Nephron (organoid): ENCODE results near the gene CZIB.

Experiments
- H3K27ac Mint-ChIP-seq, 3 experiments: 2 replicates each; pipeline ENCODE4 v1.8.0; 2020; ENCODE audit warnings: mixed read lengths in 3 of 3, mild to moderate bottlenecking in 2 of 3, moderate library complexity in 1 of 3
- H3K27me3 Mint-ChIP-seq: 2 replicates; pipeline ENCODE4 v1.8.0; 2021; ENCODE audit warnings: low read depth, mild to moderate bottlenecking, moderate library complexity, mixed read lengths
- H3K36me3 Mint-ChIP-seq: 2 replicates; pipeline ENCODE4 v1.8.0; 2020; ENCODE audit warnings: low read depth, mixed read lengths
- H3K4me1 Mint-ChIP-seq: 2 replicates; pipeline ENCODE4 v1.8.0; 2020; ENCODE audit warnings: mixed read lengths
- H3K4me3 Mint-ChIP-seq, 3 experiments: 2 replicates each; pipeline ENCODE4 v1.8.0; 2020; ENCODE audit warnings: mild to moderate bottlenecking in 3 of 3, mixed read lengths in 3 of 3, moderate library complexity in 2 of 3
- H3K9me3 Mint-ChIP-seq: 2 replicates; pipeline ENCODE4 v1.8.0; 2020; ENCODE audit warnings: mixed read lengths
- CTCF ChIP-seq, 3 experiments: fragments of 200-600 bp; sonication (generic); IDR thresholded peaks; one replicate each; pipeline ENCODE4 v1.5.0; 2021; ENCODE audit warnings: antibody characterized with exemption in 3 of 3; ENCODE audit not compliant: unreplicated experiment in 3 of 3

CZIB gene

DNA sequence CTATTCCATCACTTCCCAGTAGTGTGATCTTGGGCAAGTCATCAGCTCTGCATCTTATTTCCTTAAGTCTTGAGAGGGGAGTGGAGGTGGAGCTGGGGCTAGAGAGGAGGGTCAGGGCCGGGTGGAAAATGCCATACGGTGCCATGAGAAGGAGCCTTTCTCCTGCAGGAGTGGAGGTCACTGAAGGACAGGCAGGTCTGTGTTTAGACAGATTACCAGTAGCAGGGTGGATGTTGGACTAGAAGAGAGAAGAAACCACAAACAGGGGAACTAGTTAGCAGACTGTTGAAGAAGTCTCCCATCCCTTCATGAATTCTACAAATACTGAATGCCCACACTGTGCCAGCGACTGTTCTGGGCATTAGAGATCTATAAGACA, 37.7 kb downstream of the CZIB start:
- Mint-ChIP-seq H3K4me1 (no peaks in the 10 kb centered on the region), H3K27ac (no peak overlapping the region), H3K4me3 (no peak overlapping the region), H3K27me3 (no peaks in the 10 kb centered on the region), H3K9me3 (no peaks in the 10 kb centered on the region), H3K36me3 (no peaks in the 10 kb centered on the region)
- no peak for TF ChIP-seq CTCF (IDR thresholded peaks at IDR 0.05; ENCODE audit: unreplicated experiment in 3 of 3)

DNA sequence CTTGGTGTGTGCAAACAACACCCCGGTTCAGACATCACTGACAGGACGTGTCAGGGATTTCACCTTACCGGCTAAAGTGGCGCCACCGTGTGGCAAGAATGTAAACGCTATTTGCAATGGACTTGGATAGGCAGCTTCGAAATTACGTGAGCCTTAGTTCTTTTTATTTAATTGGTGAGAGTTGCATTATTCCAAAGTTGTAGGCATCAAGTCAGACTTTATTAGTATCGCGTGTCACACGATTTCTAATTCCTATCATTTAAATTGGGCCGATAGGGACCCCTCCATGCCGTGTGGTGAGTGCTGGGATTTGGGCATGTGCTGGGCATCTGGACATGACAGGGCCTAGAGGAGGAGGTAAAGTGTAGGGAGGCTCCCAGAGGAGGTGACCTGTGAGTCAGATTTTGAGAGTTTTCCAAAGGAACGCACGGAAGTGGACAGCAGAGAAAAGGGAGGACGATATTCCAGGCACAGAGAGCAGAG, 38.3 kb downstream of the CZIB start:
- H3K4me1 Mint-ChIP-seq: no peaks in the 10 kb centered on the region
- TF ChIP-seq CTCF (IDR thresholded peaks at IDR 0.05; ENCODE audit: unreplicated experiment in 3 of 3): peak; percentile 80 to 88 (median 86)
- H3K9me3 Mint-ChIP-seq: no peaks in the 10 kb centered on the region
- no peaks in the 10 kb centered on the region for H3K36me3 Mint-ChIP-seq
- no peak overlapping the region for H3K27ac Mint-ChIP-seq
- H3K27me3 Mint-ChIP-seq: no peaks in the 10 kb centered on the region
- no peak overlapping the region for H3K4me3 Mint-ChIP-seq

DNA sequence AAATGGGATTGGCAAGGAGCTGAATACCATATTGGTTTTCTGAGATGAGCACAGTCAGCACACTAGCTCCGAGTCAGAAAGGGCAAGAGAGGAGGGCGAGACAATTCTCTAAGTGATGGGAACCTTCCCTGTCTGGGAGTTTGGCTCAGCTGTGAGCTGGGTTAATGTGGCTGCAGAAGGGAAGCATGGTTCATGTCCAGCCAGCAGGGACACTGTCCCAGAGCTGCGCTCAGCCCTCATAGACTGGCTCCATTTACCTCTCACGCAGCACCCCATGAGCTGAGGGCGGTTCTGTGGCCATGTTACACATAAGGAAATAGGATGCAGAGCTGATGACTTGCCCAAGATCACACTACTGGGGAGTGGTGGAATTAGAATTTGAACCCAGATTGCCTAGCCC, 39.5 kb downstream of the CZIB start:
- H3K27ac Mint-ChIP-seq: no peak overlapping the region
- H3K9me3 Mint-ChIP-seq: no peaks in the 10 kb centered on the region
- no peak for TF ChIP-seq CTCF (IDR thresholded peaks at IDR 0.05; ENCODE audit: unreplicated experiment in 3 of 3)
- H3K4me1 Mint-ChIP-seq: no peaks in the 10 kb centered on the region
- no peaks in the 10 kb centered on the region for H3K27me3 Mint-ChIP-seq
- no peaks in the 10 kb centered on the region for H3K36me3 Mint-ChIP-seq
- H3K4me3 Mint-ChIP-seq: no peak overlapping the region

DNA sequence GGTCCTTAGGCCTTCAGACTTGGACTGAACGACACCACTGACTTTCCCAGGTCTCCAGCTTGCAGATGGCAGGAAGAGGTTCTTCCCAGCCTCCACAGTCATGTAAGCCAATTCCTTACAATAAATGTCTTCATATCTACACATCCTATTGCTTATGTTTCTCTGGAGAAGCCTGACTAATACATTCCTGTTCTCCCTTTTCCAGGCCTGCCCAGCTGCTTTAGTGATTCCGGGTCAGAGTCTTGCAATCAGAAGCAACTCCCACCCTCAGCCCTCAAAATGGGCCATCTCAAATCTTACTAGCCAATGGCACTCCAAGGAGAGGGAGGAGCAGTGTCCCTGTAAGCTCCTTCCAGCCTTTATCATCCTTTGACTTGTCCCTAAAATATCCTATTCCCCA, 40.2 kb downstream of the CZIB start:
- Mint-ChIP-seq H3K9me3 (no peaks in the 10 kb centered on the region), H3K36me3 (no peaks in the 10 kb centered on the region), H3K27me3 (no peaks in the 10 kb centered on the region), H3K27ac (no peak overlapping the region), H3K4me1 (no peaks in the 10 kb centered on the region), H3K4me3 (no peak overlapping the region)
- TF ChIP-seq CTCF (IDR thresholded peaks at IDR 0.05; ENCODE audit: unreplicated experiment in 3 of 3): no peak

DNA sequence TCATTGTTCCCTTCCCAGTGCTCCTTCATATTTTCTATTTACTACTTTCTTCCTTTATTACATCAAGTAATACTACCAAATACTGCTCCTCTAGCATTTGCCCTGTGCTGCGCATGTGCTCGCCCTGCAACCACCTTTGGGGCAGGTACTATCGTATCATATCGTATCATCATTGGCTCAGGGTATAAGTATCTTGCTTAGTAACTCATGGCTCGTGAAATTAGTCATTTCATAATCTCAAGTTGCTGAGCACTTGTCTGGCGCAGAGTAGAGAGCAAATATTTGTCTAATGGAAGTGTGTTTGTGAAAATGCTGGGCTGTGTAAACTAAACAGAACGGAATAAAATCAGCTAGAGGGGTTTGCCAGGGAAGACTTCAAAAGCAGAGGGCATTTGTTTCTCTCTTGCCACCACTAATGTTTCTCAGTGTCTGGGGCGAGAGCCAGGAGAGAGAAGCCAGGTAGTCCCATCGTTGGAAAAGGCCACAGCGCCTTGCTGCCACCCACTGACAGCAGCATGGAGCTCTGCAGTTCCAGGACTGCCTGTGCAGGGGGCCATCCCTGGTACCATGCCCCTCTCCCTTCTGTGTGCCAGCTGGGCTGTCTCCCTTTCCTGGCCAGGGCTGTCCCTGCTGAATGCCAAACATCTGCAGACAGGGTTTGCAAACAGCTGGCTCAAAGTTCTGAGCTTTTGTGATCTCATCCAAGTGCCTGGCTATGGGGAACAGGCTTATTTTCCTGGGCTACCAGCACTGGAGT, 43.8 kb downstream of the CZIB start:
- H3K4me1 Mint-ChIP-seq: no peaks in the 10 kb centered on the region
- H3K9me3 Mint-ChIP-seq: no peaks in the 10 kb centered on the region
- TF ChIP-seq CTCF (IDR thresholded peaks at IDR 0.05; ENCODE audit: unreplicated experiment in 3 of 3): no peak
- H3K36me3 Mint-ChIP-seq: no peaks in the 10 kb centered on the region
- no peak overlapping the region for H3K4me3 Mint-ChIP-seq
- peaks cover 11% of the 10 kb centered on the region for H3K27me3 Mint-ChIP-seq
- H3K27ac Mint-ChIP-seq: no peak overlapping the region
